ENCODE measurements around the gene ZNRF2.
"Not testable (repeated sequence)": the region's sequence is repeated elsewhere in the genome, so short reads cannot be mapped to it uniquely, and the experiment has no call there.

ZNRF2 gene

GRCh38 chr7:30263090-30263710, 21.2 kb upstream of the ZNRF2 start:
- DNase-seq = no peak

- no peak for DNase-seq
These were observed 20.3 kb upstream of the ZNRF2 start for GRCh38 chr7:30264052-30264451.

GRCh38 chr7:30265189-30265588, 19.2 kb upstream of the ZNRF2 start:
- DNase-seq = not testable (repeated sequence)

GRCh38 chr7:30266686-30267085, 17.7 kb upstream of the ZNRF2 start:
- DNase-seq = no peak

GRCh38 chr7:30268586-30268985, 15.8 kb upstream of the ZNRF2 start:
- no peak for DNase-seq

- no peak for DNase-seq
These were observed 14.9 kb upstream of the ZNRF2 start for GRCh38 chr7:30269490-30269889.

GRCh38 chr7:30270921-30271320, 13.5 kb upstream of the ZNRF2 start:
- DNase-seq = no peak

- DNase-seq = no peak
These were observed 12.3 kb upstream of the ZNRF2 start for GRCh38 chr7:30272126-30272525.

- no peak for DNase-seq
These were observed 10.8 kb upstream of the ZNRF2 start for GRCh38 chr7:30273552-30273951.

GRCh38 chr7:30274641-30275040, 9.8 kb upstream of the ZNRF2 start:
- DNase-seq = no peak

GRCh38 chr7:30276203-30276900, 8.0 kb upstream of the ZNRF2 start:
- peak; percentile 44 to 56 for DNase-seq

GRCh38 chr7:30278376-30278775, 6.0 kb upstream of the ZNRF2 start:
- no peak for DNase-seq

GRCh38 chr7:30278849-30279652, 5.3 kb upstream of the ZNRF2 start:
- no peak for DNase-seq

- DNase-seq = no peak
These were observed 4.8 kb upstream of the ZNRF2 start for GRCh38 chr7:30279653-30279904.

GRCh38 chr7:30280631-30281030, 3.8 kb upstream of the ZNRF2 start:
- no peak for DNase-seq

- DNase-seq = no peak
These were observed 3.1 kb upstream of the ZNRF2 start for GRCh38 chr7:30281263-30281662.

- DNase-seq = no peak
These were observed 2.6 kb upstream of the ZNRF2 start for GRCh38 chr7:30281791-30282190.

GRCh38 chr7:30282735-30283134, 1.7 kb upstream of the ZNRF2 start:
- no peak for DNase-seq

GRCh38 chr7:30285067-30285535, 704 bp downstream of the ZNRF2 start:
- DNase-seq = no peak

GRCh38 chr7:30285536-30286284, 1.3 kb downstream of the ZNRF2 start:
- DNase-seq = peak; percentile 89 to 92

GRCh38 chr7:30286749-30287148, 2.4 kb downstream of the ZNRF2 start:
- DNase-seq = no peak

- peak in 1 of 2 experiments; percentile 6 for DNase-seq
These were observed 3.2 kb downstream of the ZNRF2 start for GRCh38 chr7:30287625-30288024.

GRCh38 chr7:30289634-30290033, 5.2 kb downstream of the ZNRF2 start:
- not testable (repeated sequence) for DNase-seq

Data from AML-193 (cell line).